Liver (tissue), 3 donors: Measurements from ENCODE around the gene CD84.

Experiments
- ATF3 ChIP-seq: IDR thresholded peaks from 2 replicates; pipeline ENCODE4 v1.6.1; 2016; ENCODE audit warnings: antibody characterized with exemption
- CTCF ChIP-seq: fragments of 150-350 bp; IDR thresholded peaks from 2 replicates; pipeline ENCODE4 v1.5.1; 2017; ENCODE audit warnings: improper control_type of control experiment, low read depth, low read length; ENCODE audit not compliant: missing input control
- EGR1 ChIP-seq, 2 donors: IDR thresholded peaks; 2 replicates each; pipeline ENCODE4 v1.6.1; 2016 to 2018; ENCODE audit warnings: antibody characterized with exemption in 2 of 2, low read depth in 2 of 2
- FOXA1 ChIP-seq: IDR thresholded peaks from 2 replicates; pipeline ENCODE4 v1.6.1; 2016; ENCODE audit warnings: antibody characterized with exemption
- GABPA ChIP-seq, 2 donors: IDR thresholded peaks in 1 of 2; conservative IDR thresholded peaks in 1 of 2; 2 replicates each; pipeline ENCODE4 v1.6.1; 2016; ENCODE audit warnings: antibody characterized with exemption in 2 of 2, mild to moderate bottlenecking in 1 of 2, moderate library complexity in 1 of 2
- HNF4A ChIP-seq, 2 donors: conservative IDR thresholded peaks; 2 replicates each; pipeline ENCODE4 v1.6.1; 2016; ENCODE audit warnings: antibody characterized with exemption in 2 of 2, mild to moderate bottlenecking in 2 of 2
- MAX ChIP-seq: IDR thresholded peaks from 2 replicates; pipeline ENCODE4 v1.6.1; 2016; ENCODE audit warnings: antibody characterized with exemption
- NR2F2 ChIP-seq: IDR thresholded peaks from 2 replicates; pipeline ENCODE4 v1.6.1; 2016; ENCODE audit warnings: antibody characterized with exemption
- RAD21 ChIP-seq, 2 donors: IDR thresholded peaks; 2 replicates each; pipeline ENCODE4 v1.6.1; 2016; ENCODE audit warnings: antibody characterized with exemption in 2 of 2, mild to moderate bottlenecking in 2 of 2
- REST ChIP-seq: IDR thresholded peaks from 2 replicates; pipeline ENCODE4 v1.6.1; 2016; ENCODE audit warnings: antibody characterized with exemption, mild to moderate bottlenecking
- SP1 ChIP-seq: IDR thresholded peaks from 2 replicates; pipeline ENCODE4 v1.6.1; 2018; ENCODE audit warnings: antibody characterized with exemption, mild to moderate bottlenecking
- TAF1 ChIP-seq: conservative IDR thresholded peaks from 2 replicates; pipeline ENCODE4 v1.6.1; 2016; ENCODE audit warnings: antibody characterized with exemption, mild to moderate bottlenecking
- YY1 ChIP-seq: IDR thresholded peaks from 2 replicates; pipeline ENCODE4 v1.6.1; 2016; ENCODE audit warnings: antibody characterized with exemption, mild to moderate bottlenecking
- ZBTB33 ChIP-seq: IDR thresholded peaks from 2 replicates; pipeline ENCODE4 v1.6.1; 2016; ENCODE audit warnings: antibody characterized with exemption
- donor health status: healthy.
- donor health status: healthy.

- TF ChIP-seq EGR1 (IDR thresholded peaks at IDR 0.05; ENCODE audit: low read depth in 2 of 2) (no peak), CTCF (no peak), TAF1 (no peak), YY1 (no peak), ATF3 (no peak), REST (no peak), GABPA (IDR thresholded peaks at IDR 0.05 in 1 of 2, conservative IDR thresholded peaks at IDR 0.05 in 1 of 2) (no peak), MAX (no peak), NR2F2 (no peak), SP1 (no peak), FOXA1 (no peak), ZBTB33 (no peak), RAD21 (IDR thresholded peaks at IDR 0.05) (no peak), HNF4A (conservative IDR thresholded peaks at IDR 0.05) (no peak)
Observed at GRCh38 chr1:160619742-160620277, 40.5 kb upstream of the CD84 start.
